Right lung (tissue), 5 donors: ENCODE measurements around the gene FKBP1C. TPM values are rescaled to one million over a fixed set of nuclear protein-coding genes. Genes with fewer than 3 reads are reported as not detected.

Source experiments
- DNase-seq, 2 donors: peaks; one replicate each; pipeline ENCODE4 v3.0.0-alpha.2; 2013
- polyA plus RNA-seq, 5 donors: library from polyadenylated mRNA; unstranded; fragments of 120-200 nt; gene quantifications; one replicate each; pipeline versions ENCODE4 v1.2.1 to v1.2.3, GENCODE V29; 2013; ENCODE audit warnings: inconsistent platforms in 1 of 5, low replicate concordance in 1 of 5; ENCODE audit not compliant: insufficient read length in 5 of 5, insufficient read depth in 1 of 5

Gene FKBP1C
- polyA plus RNA-seq, 5 donors = 0.60 to 3.9 (median 2.9) TPM

DNA sequence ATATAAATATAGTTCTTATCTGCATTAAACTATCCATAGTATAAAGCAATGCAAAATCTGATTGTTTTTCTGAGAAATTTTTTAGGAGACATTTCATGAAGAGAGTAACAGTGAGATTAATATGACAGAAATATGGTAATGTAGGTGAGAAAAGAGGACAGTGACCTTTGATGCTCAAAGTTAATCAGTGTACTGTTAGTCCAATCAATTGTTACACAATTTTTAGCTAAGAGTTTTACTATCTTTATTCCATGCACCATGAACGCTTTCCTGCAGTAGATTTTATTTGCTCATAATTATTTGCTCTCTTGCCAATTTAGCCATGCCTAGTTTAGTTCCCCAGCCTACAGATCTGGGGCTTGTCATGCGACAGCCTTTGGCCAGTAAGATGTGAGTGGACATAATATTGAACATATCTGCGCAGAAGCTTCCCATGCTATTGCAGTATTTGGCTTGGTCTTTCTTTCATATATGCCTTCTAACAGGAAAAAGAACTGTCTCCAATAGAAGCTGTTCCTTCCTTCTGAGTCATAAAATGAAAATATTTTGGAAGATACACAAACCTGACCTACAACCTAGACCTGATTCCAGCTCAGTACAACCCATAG, 38.7 kb downstream of the FKBP1C start:
- DNase-seq = no peak

DNA sequence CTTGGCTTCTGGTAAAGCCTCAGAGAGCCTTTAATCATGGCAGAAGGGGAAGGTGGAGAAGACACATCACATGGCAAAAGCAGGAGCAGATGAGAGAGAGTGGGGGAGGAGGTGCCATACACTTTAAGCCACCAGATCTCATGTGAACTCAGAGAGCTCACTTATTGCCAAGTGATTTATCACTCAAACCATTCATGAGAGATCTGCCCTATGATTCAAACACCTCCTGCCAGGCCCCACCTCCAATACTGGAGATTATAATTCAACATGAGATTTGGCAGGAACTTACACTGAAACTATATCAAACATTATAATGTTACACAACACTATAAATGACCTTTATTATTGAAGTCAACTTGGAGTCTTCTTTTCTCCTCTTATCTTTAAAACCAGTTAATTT, 47.9 kb downstream of the FKBP1C start:
- no peak for DNase-seq

DNA sequence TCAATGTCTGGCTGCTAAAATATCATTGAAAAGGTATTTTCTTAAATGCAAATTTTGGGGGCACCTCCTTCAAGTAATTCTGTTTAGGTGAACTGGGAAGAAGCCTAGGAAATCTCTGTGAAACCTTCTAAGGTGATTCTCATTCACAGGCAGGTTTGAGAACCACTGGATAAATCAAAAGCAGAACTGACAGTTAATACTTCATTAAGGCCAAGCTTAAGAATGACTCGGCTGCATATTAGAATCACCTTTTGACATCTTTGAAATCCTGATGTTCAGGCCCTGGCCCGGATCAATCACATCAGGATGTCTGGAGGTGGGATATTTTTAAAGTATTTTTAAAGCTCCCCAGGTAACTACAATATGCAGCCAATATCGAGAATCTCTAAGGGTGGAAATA, 50.6 kb downstream of the FKBP1C start:
- DNase-seq = no peak

Other genes with a start within 250 kb of the FKBP1C start
- gene LGSN, start 108.5 kb downstream of the FKBP1C start, polyA plus RNA-seq = under 1 TPM; 0.16 to 0.96 (median 0.63) TPM